GM12873 (cell line): ENCODE data around the gene SLFN12L.

Experiments
- CTCF ChIP-seq: IDR thresholded peaks from 2 replicates; pipeline ENCODE4 v1.5.1; 2012; ENCODE audit warnings: low read depth, mild to moderate bottlenecking, moderate library complexity, low read length, control low read depth; ENCODE audit not compliant: insufficient read depth; ENCODE audit errors: missing control alignments

Gene SLFN12L

GRCh38 chr17:35529866-35530265 is 7.6 kb downstream of the SLFN12L start:
- no peak for TF ChIP-seq CTCF

- no peak for TF ChIP-seq CTCF
These were observed 14.2 kb downstream of the SLFN12L start for GRCh38 chr17:35523296-35523695.

GRCh38 chr17:35521150-35521549 is 16.3 kb downstream of the SLFN12L start:
- no peak for TF ChIP-seq CTCF

GRCh38 chr17:35519906-35520442 is 17.5 kb downstream of the SLFN12L start:
- no peak for TF ChIP-seq CTCF

GRCh38 chr17:35519439-35519838 is 18.0 kb downstream of the SLFN12L start:
- no peak for TF ChIP-seq CTCF

GRCh38 chr17:35515027-35515426 is 22.5 kb downstream of the SLFN12L start:
- no peak for TF ChIP-seq CTCF

- no peak for TF ChIP-seq CTCF
These were observed 22.9 kb downstream of the SLFN12L start for GRCh38 chr17:35514564-35514963.
